Measurements from ENCODE around the gene XIRP2.

The XIRP2 gene

DNA sequence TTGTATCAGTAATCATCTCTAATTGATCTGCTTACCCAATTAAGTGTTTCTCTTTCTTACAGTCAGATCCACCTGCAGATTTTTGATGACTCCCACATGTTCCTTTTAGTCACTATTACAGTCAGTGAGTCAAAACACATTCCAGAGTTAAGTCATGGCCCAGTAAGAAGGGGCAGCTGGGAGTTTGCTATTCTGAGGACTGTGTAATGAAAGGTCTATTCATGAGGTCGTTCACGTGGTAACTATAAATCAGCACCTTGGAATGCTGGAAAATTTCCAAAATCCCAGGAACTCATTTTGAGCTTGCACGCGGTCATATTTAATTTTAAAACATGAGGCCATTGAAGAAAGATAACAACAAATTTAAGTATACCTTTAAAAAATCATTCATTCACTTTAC is 252.5 kb downstream of the XIRP2 start:
- TF ChIP-seq, protein P1, sequence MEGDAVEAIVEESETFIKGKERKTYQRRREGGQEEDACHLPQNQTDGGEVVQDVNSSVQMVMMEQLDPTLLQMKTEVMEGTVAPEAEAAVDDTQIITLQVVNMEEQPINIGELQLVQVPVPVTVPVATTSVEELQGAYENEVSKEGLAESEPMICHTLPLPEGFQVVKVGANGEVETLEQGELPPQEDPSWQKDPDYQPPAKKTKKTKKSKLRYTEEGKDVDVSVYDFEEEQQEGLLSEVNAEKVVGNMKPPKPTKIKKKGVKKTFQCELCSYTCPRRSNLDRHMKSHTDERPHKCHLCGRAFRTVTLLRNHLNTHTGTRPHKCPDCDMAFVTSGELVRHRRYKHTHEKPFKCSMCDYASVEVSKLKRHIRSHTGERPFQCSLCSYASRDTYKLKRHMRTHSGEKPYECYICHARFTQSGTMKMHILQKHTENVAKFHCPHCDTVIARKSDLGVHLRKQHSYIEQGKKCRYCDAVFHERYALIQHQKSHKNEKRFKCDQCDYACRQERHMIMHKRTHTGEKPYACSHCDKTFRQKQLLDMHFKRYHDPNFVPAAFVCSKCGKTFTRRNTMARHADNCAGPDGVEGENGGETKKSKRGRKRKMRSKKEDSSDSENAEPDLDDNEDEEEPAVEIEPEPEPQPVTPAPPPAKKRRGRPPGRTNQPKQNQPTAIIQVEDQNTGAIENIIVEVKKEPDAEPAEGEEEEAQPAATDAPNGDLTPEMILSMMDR (IDR thresholded peaks at IDR 0.05), result no peak

DNA sequence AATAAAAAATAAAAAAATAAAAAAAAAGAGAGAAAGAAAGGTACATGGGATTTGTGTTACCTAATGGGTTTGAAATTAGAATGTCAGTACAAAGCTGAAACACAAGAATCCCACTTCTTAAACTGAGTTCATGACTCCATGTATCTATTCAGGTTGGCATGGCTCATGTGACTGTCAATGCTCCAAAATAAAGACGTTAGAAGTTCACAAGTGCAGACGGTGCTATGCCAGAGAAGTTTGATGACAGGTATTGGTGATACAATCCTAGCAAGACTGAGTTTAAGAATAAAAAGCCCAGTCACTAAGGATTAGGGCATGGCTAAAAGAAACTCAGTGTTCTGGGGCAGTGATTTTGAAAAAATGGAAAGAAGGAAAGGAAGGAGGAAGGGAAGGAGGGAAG is 254.3 kb downstream of the XIRP2 start:
- TF ChIP-seq, protein P1 (IDR thresholded peaks at IDR 0.05), result no peak

DNA sequence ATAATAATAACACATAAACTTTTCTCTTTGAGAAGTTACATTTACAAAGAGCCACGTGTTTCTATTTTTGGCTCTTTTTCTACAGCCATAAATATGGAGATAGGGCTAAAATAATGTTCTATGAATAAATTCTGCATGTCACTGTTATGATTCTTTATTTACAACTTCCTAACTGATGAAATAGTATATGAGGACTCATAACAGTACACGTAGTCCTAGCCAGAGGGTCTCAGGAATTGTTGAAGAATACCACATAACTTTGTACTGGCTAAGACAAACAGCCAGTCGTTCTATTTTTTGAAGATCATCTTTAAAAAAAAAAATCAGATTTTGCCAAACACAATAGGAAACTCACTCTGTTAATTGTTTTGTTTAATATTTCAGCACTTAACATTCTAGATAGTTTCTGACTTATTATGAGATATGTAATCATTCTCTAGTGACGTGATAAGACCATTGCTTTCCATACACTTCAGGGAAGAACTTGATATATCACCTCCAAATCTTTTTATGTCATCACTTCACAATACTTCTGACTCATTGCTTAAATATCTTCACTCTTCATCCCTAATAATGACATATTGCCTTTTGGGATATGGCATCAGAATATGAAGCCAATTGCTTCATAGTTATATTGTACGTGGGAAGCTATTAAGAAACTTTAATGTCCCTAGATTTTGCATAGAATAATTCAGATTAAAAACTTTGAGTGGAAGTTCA is 256.1 kb downstream of the XIRP2 start:
- TF ChIP-seq, protein P1 (IDR thresholded peaks at IDR 0.05), result no peak

DNA sequence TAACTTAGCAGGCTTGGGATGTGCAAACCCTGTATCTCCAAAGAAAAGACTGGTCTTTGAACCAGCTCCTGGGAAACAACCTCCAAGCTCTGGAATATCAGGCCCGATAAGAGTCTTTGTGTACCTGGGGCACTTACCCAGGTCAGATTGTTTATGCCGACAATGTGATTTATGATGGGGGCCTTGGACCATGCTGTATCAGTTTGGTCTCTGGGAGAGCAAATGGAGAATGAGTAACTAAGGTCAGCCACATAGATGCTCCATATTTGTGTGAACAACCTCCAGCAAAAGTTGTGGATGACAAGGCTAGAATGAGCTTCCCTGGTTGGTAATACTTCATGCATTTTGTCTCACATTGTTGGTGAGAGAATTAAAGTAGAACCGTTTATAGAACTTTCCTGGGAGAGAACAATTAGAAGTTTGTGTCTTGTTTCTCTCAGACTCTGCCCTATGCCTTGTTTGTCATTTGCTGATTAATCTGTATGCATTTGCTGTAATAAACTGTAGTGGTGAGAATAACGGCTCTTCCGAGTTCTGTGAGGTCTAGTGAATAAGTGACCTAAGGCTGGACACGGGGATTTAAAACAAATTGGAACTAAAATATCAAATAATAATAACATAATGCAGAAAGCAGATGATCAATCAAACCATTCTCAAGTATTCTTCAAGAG is 259.1 kb downstream of the XIRP2 start:
- TF ChIP-seq, protein P1 (IDR thresholded peaks at IDR 0.05), result no peak

DNA sequence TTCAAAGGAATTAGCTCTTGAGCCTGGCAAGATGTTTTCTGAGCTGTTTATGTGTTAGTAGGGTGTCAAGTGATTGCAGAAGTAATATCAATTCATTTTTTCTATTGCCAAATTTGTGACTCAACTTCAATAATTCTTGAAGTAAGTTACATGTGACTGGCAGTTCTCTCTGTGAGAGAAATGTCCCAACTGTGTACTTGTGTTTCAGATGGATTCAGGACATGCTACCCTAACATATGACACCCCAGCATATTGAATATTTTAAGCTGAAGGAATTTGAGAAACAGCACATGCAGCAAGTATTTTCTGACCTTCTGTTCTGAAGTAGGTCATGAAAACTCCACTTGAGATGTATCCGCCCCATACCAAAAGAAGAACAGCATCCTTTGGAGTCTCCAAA is 263.6 kb downstream of the XIRP2 start:
- TF ChIP-seq, protein P1 (IDR thresholded peaks at IDR 0.05), result no peak

DNA sequence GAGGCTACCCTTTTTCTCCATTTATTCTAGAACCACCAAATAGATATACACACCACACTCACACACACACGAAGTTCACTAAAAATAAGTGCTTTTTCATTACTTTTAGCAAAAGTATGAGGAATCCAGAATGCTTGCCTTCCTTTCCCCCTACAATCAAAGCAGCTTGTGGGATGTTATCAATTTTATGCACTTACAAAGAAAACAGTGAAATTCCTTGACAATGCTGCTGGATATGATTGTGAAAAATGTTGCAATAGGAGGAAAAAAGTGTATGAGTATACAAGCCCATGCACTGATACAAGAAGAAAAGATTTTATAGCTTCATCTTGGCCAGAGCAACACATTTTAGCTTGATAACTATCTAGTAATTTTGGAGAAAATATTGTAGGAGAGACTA is 269.2 kb downstream of the XIRP2 start:
- TF ChIP-seq, protein P1 (IDR thresholded peaks at IDR 0.05), result no peak

DNA sequence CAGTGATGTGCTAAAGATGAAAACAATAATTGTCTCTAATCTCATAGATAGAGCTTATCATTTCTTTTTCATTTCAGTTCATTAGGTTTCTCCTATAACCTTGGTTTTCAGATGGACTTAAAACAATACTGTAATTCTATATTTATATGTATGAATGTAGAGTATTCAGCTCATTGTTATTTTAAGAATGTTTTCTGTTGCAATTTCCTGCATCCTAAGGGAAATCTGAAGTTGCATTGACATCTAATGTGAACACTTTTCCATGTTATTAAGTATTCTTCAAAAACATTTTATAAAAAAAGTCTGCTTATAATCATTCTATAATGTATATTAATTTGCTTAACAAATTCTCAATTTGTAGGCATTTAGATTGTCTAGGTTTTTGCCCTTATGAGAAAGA is 288.9 kb downstream of the XIRP2 start:
- TF ChIP-seq, protein P1 (IDR thresholded peaks at IDR 0.05), result no peak
